Measurements from ENCODE around the gene CDH4.

CDH4 gene

GRCh38 chr20:61575151-61575937 lies 323.3 kb downstream of the CDH4 start:
- DNase-seq (ENCODE audit: low read depth): peak; percentile 71
- TF ChIP-seq, protein P1, sequence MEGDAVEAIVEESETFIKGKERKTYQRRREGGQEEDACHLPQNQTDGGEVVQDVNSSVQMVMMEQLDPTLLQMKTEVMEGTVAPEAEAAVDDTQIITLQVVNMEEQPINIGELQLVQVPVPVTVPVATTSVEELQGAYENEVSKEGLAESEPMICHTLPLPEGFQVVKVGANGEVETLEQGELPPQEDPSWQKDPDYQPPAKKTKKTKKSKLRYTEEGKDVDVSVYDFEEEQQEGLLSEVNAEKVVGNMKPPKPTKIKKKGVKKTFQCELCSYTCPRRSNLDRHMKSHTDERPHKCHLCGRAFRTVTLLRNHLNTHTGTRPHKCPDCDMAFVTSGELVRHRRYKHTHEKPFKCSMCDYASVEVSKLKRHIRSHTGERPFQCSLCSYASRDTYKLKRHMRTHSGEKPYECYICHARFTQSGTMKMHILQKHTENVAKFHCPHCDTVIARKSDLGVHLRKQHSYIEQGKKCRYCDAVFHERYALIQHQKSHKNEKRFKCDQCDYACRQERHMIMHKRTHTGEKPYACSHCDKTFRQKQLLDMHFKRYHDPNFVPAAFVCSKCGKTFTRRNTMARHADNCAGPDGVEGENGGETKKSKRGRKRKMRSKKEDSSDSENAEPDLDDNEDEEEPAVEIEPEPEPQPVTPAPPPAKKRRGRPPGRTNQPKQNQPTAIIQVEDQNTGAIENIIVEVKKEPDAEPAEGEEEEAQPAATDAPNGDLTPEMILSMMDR (IDR thresholded peaks at IDR 0.05; ENCODE audit: control insufficient read depth, extremely low read depth, insufficient read depth): no peak
- H3K4me3 ChIP-seq (ENCODE audit: low read depth, low read length): no peak overlapping the region

GRCh38 chr20:61576372-61576771 lies 324.3 kb downstream of the CDH4 start:
- no peak overlapping the region for H3K4me3 ChIP-seq (ENCODE audit: low read depth, low read length)
- DNase-seq (ENCODE audit: low read depth): no peak
- TF ChIP-seq, protein P1 (IDR thresholded peaks at IDR 0.05; ENCODE audit: control insufficient read depth, extremely low read depth, insufficient read depth): no peak

- TF ChIP-seq, protein P1 (IDR thresholded peaks at IDR 0.05; ENCODE audit: control insufficient read depth, extremely low read depth, insufficient read depth): no peak
- no peak overlapping the region for H3K4me3 ChIP-seq (ENCODE audit: low read depth, low read length)
- DNase-seq (ENCODE audit: low read depth): no peak
Measured at GRCh38 chr20:61577065-61577464, 325.0 kb downstream of the CDH4 start.

DNA sequence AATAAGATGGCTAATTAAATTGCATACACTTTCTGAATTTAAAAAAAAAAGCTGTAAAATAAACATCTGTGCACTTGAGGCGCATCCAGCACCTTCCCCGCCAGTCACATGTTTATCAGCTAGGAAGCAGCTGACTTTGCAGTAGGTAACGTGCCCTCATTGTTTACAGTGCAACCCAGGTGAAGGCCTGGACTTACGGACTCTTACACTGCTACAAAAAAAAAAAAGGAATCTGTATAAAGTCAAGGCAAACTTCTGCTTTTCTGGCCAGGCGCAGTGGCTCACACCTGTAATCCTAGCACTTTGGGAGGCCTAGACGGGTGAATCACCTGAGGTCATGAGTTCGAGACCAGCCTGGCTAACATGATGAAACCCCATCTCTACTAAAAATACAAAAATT lies 327.8 kb downstream of the CDH4 start:
- TF ChIP-seq, protein P1 (IDR thresholded peaks at IDR 0.05; ENCODE audit: control insufficient read depth, extremely low read depth, insufficient read depth): no peak
- no peak for DNase-seq (ENCODE audit: low read depth)
- no peak overlapping the region for H3K4me3 ChIP-seq (ENCODE audit: low read depth, low read length)

DNA sequence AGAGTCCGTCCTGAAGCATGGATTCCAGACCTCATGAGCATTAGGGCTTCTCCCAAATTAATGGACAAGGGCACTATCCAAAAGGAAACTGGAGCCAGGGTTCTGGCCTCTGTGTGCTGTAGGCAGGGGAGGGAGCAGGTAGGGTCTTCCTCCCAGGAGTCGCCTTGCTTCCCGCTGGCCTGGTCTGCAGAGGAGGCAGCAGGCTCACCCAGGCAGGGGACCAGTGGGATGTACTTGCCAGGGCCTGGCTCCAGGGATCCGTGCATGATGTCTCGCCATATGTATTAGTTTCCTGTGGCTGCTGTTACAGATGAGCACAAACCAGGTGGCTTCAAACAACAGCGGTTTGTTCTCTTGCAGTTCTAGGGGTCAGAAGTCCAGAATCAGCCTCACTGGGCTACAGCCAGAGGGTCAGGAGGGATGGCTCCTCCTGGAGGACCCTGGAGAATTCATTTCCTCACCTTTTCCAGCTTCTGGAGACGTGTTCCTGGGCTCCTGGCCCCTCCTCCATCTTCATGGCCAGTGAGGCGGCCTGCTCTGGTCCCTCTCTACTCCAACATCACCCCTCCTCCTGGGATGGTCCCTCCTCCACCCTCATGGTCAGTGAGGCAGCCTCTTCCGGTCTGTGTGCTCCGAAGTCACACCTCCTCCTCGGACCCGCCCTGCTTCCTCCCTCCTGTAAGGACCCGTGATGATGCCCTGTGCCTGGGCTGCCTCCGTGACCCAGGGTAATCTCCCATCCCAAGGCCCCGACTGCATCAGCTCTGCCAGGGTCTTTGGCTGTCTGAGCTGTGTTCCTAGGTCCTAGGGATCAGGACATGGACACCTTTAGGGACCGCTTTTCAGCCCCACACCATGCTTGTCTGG lies 329.1 kb downstream of the CDH4 start:
- TF ChIP-seq, protein P1 (IDR thresholded peaks at IDR 0.05; ENCODE audit: control insufficient read depth, extremely low read depth, insufficient read depth): no peak
- H3K4me3 ChIP-seq (ENCODE audit: low read depth, low read length): no peak overlapping the region
- no peak for DNase-seq (ENCODE audit: low read depth)

DNA sequence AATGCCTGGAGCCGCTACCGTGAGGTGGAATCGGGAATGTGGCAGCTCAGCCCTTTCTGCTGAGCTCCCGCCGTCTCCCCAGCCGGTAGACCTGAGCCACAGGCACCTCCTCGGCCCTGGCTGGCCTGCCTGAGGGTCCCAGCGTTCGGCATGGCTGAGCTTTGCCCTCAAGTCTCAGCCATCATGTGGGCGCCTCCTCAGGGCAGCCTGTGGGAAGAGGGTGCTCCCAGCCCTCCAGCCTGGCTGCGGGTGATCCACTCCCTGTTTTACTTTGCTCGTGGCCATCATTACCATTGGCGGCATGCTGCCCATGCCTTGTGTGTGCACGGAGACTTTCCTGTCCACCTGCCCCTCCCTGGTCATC lies 329.7 kb downstream of the CDH4 start:
- no peak overlapping the region for H3K4me3 ChIP-seq (ENCODE audit: low read depth, low read length)
- TF ChIP-seq, protein P1 (IDR thresholded peaks at IDR 0.05; ENCODE audit: control insufficient read depth, extremely low read depth, insufficient read depth): no peak
- DNase-seq (ENCODE audit: low read depth): no peak

Measured in LNCaP clone FGC (cell line).